ENCODE results near the gene NDUFB3. TPM values are rescaled to one million over a fixed set of nuclear protein-coding genes. Genes with fewer than 3 reads are reported as not detected.

NDUFB3 gene
- total RNA-seq, 6 experiments from 2014 or later: 44.5 to 63.9 (median 48.7) TPM

DNA sequence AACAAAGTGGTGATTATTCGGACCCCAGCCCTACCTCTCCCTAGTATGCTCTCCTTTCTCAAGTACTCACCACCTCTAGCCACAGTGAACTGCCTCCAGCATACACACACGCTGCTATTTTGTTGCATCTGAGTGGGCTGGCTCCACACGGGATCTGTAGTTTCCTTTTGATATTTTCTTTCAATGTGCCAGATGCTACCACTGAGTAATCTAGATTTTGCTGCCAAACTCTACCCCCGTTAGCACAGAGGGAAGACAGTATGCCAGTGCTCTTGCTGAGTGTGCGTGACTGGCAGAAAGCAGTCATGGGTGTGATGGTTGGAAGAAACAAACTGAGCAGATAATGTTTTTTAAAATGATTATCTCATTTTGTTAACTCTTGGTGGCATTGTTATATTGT, 55.8 kb downstream of the NDUFB3 start:
- intact Hi-C loops (cut with DNase I): no loop called here
- WGBS (ENCODE audit: insufficient coverage, low coverage, low lambda C conversion rate, missing lambda C conversion rate): 22% methylated on average over 5 of the region's 5 CpGs
- no peak overlapping the region for H3K4me3 ChIP-seq
- no peaks in the 10 kb centered on the region for H3K27me3 ChIP-seq
- H3K27ac ChIP-seq: peak overlapping the region; percentile 69 to 87 (median 70)
- DNase-seq (no peak), ATAC-seq (peak; percentile 9 to 40 (median 22))
- H3K9me3 ChIP-seq: no peaks in the 10 kb centered on the region
- H3K36me3 ChIP-seq: peaks cover 0 to 4% (median 1%) of the 10 kb centered on the region in 4 donors
- H3K4me1 ChIP-seq: peaks cover 0 to 75% (median 42%) of the 10 kb centered on the region in 4 donors
- no peak for TF ChIP-seq POLR2A (IDR thresholded peaks at IDR 0.05)
- TF ChIP-seq, protein P1, sequence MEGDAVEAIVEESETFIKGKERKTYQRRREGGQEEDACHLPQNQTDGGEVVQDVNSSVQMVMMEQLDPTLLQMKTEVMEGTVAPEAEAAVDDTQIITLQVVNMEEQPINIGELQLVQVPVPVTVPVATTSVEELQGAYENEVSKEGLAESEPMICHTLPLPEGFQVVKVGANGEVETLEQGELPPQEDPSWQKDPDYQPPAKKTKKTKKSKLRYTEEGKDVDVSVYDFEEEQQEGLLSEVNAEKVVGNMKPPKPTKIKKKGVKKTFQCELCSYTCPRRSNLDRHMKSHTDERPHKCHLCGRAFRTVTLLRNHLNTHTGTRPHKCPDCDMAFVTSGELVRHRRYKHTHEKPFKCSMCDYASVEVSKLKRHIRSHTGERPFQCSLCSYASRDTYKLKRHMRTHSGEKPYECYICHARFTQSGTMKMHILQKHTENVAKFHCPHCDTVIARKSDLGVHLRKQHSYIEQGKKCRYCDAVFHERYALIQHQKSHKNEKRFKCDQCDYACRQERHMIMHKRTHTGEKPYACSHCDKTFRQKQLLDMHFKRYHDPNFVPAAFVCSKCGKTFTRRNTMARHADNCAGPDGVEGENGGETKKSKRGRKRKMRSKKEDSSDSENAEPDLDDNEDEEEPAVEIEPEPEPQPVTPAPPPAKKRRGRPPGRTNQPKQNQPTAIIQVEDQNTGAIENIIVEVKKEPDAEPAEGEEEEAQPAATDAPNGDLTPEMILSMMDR (IDR thresholded peaks at IDR 0.05): no peak

DNA sequence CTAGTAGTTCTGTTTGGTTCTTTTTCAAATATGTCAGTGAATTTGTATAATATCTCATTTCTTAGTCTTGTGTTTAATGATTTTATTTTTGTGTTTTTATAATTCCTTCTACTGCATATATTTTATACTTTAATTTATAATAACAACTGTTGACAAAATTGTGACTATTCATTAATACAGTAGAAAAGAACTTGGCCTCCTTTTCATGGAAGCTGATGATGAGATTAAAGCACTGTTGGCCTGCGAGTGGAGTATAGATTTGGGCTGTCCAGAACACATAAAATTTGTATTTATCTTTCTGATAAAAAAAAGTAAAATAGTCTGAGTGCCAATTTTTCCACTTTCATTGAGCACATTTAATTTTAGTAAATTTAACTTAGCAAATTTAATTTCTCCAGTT, 56.2 kb downstream of the NDUFB3 start:
- no peak for DNase-seq
- H3K4me3 ChIP-seq: no peak overlapping the region
- no peaks in the 10 kb centered on the region for H3K27me3 ChIP-seq
- no peak for ATAC-seq
- TF ChIP-seq, protein P1 (IDR thresholded peaks at IDR 0.05): no peak
- no peak for TF ChIP-seq POLR2A (IDR thresholded peaks at IDR 0.05)
- 14% methylated on average over 1 of the region's 1 CpG for WGBS (ENCODE audit: insufficient coverage, low coverage, low lambda C conversion rate, missing lambda C conversion rate)
- H3K36me3 ChIP-seq: peaks cover 0 to 9% (median 2%) of the 10 kb centered on the region in 4 donors
- H3K27ac ChIP-seq: peak overlapping the region; percentile 69 to 87 (median 70)
- intact Hi-C loops (cut with DNase I): no loop called here
- no peaks in the 10 kb centered on the region for H3K9me3 ChIP-seq
- H3K4me1 ChIP-seq: peaks cover 0 to 75% (median 40%) of the 10 kb centered on the region in 4 donors

DNA sequence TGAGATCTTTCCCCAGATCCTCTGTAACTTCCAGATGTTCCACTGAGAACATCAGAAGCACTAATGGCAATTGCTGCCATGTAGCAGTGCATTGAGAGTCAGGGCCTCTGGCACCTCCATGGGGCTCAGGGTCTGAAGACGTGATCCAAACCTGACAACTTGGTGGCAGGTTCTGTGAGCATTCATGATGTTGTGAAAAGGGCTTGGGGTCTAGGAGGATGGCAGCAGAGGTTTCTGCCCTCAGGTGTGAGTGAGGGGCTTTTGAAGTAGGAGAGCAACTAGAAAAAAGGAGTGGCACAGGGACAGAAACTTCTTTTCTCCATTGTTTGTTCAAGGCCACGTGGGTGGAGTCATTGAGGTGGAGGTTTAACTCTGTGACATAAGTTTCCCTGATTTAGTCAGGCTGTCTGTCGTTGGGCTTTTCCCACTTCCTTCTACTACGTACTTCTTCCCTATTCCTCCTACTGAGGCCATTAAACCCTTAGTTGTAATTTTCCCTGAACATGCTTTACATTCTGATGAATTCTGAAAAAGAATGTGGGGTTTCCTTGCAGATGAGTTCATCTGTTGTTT, 57.2 kb downstream of the NDUFB3 start:
- no peak overlapping the region for H3K4me3 ChIP-seq
- no peak for TF ChIP-seq POLR2A (IDR thresholded peaks at IDR 0.05)
- TF ChIP-seq, protein P1 (IDR thresholded peaks at IDR 0.05): no peak
- peak overlapping the region; percentile 69 to 87 (median 70) for H3K27ac ChIP-seq
- H3K9me3 ChIP-seq: no peaks in the 10 kb centered on the region
- DNase-seq: no peak
- peak; percentile 8 to 50 (median 24) for ATAC-seq
- H3K4me1 ChIP-seq: peaks cover 0 to 67% (median 36%) of the 10 kb centered on the region in 4 donors
- 24% methylated on average over 4 of the region's 4 CpGs for WGBS (ENCODE audit: insufficient coverage, low coverage, low lambda C conversion rate, missing lambda C conversion rate)
- peaks cover 0 to 16% (median 10%) of the 10 kb centered on the region in 4 donors for H3K36me3 ChIP-seq
- H3K27me3 ChIP-seq: no peaks in the 10 kb centered on the region
- intact Hi-C loops (cut with DNase I): no loop called here

DNA sequence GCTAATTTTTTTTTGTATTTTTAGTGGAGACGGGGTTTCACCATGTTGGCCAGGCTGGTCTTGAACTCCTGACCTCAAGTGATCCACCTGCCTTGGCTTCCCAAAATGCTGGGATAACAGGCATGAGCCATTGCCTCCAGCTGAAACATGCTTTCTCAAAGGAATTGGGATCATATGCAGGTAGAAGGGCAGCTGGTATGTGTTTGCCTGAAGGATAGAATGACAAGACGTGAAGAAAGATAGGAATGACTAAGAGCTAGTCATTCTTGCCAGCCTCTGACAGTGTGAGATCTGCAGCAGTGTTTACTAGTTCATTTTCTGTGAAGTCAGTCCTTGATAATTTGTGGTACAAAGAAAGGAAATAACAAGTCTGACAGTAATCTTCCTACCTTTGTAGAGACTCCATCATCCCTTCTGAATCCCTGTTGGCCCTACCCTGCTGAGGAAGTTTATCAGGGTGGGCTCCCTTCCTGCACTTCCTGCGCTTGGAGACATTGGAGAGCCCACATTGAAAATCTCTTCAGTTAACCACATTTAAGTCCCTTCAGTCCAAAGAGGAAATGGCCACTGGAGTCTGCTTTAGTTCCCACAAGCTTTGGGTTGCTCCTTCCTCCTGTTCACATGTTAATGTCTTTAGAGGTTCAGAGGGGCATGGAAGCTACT, 58.9 kb downstream of the NDUFB3 start:
- peak overlapping the region; percentile 31 to 87 (median 70) for H3K27ac ChIP-seq
- WGBS (ENCODE audit: insufficient coverage, low coverage, low lambda C conversion rate, missing lambda C conversion rate): 31% methylated on average over 2 of the region's 3 CpGs
- no peaks in the 10 kb centered on the region for H3K27me3 ChIP-seq
- peak; percentile 21 to 67 (median 52) for ATAC-seq
- peaks cover 0 to 50% (median 23%) of the 10 kb centered on the region in 4 donors for H3K4me1 ChIP-seq
- DNase-seq: no peak
- TF ChIP-seq POLR2A (IDR thresholded peaks at IDR 0.05): no peak
- TF ChIP-seq, protein P1 (IDR thresholded peaks at IDR 0.05): no peak
- H3K9me3 ChIP-seq: no peaks in the 10 kb centered on the region
- intact Hi-C loops (cut with DNase I): no loop called here
- H3K4me3 ChIP-seq: no peak overlapping the region
- H3K36me3 ChIP-seq: peaks cover 0 to 29% (median 18%) of the 10 kb centered on the region in 4 donors
